Activated naive CD8-positive, alpha-beta T cell treated with anti-CD3 and anti-CD28 coated beads, Interleukin-2, amount 10 ng/mL, durations not matched to agents 7 days and 5 days (primary cell): Measurements from ENCODE around the gene HMX1. TPM values are rescaled to one million over a fixed set of nuclear protein-coding genes. Genes with fewer than 3 reads are reported as not detected.

ENCODE experiments used
- ATAC-seq: fragments of 150-1000 bp; cut with Tn5 transposase; one replicate; pipeline ENCODE4 v1.10.0; 2021; ENCODE audit warnings: low read depth, moderate library complexity
- POLR2A ChIA-PET: fragments of 350-600 bp; sonication (Branson Sonifier 250); formaldehyde crosslinking; loops from one replicate; lab custom pipeline; 2021; ENCODE audit warnings: antibody characterized with exemption; lab: Charles Lee
- DNase-seq: peaks from one replicate; pipeline ENCODE4 v3.0.0; 2021
- H3K27ac Mint-ChIP-seq: one replicate; pipeline ENCODE4 v1.8.0; 2022; ENCODE audit warnings: mild to moderate bottlenecking, mixed read lengths
- H3K27me3 Mint-ChIP-seq: one replicate; pipeline ENCODE4 v1.8.0; 2022; ENCODE audit warnings: mild to moderate bottlenecking, moderate library complexity, mixed read lengths
- H3K36me3 Mint-ChIP-seq: one replicate; pipeline ENCODE4 v1.8.0; 2021; ENCODE audit warnings: mild to moderate bottlenecking, mixed read lengths
- H3K4me1 Mint-ChIP-seq: one replicate; pipeline ENCODE4 v1.8.0; 2021; ENCODE audit warnings: mixed read lengths
- H3K4me3 Mint-ChIP-seq: one replicate; pipeline ENCODE4 v1.8.0; 2022; ENCODE audit warnings: mild to moderate bottlenecking, moderate library complexity, mixed read lengths
- H3K9me3 Mint-ChIP-seq: one replicate; pipeline ENCODE4 v1.8.0; 2021; ENCODE audit warnings: mixed read lengths
- total RNA-seq, 2 experiments: library from RNA; stranded (reverse); gene quantifications; one replicate each; pipeline ENCODE4 v1.2.3, GENCODE V29; 2021

HMX1 gene
- total RNA-seq, 2 experiments from 2014 or later = not detected

- ATAC-seq (no peak), DNase-seq (no peak)
- Mint-ChIP-seq H3K27ac (no peak overlapping the region), H3K9me3 (no peaks in the 10 kb centered on the region), H3K36me3 (no peaks in the 10 kb centered on the region), H3K27me3 (no peaks in the 10 kb centered on the region), H3K4me1 (no peaks in the 10 kb centered on the region), H3K4me3 (no peak overlapping the region)
- POLR2A ChIA-PET = no interaction called here
Measured at GRCh38 chr4:8819473-8820177, 52.0 kb downstream of the HMX1 start.

DNA sequence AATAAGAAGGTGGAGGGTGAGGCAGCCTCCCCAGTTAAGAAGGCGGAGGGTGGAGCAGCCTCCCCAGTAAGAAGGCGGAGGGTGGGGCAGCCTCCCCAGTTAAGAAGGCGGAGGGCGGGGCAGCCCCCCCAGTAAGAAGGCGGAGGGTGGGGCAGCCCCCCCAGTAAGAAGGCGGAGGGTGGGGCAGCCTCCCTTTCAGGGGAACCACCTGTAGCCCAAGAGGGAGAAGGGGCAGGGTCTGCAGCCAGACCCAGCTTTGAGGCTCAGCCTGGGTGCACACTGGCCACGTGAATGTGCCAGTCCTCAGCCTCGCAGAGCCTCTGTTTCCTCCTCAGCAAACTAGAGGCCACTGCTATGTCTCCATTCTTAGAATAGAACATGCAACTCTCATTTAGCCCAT, 52.6 kb downstream of the HMX1 start:
- Mint-ChIP-seq H3K4me1 (no peaks in the 10 kb centered on the region), H3K4me3 (no peak overlapping the region), H3K36me3 (no peaks in the 10 kb centered on the region), H3K27me3 (no peaks in the 10 kb centered on the region), H3K9me3 (no peaks in the 10 kb centered on the region), H3K27ac (no peak overlapping the region)
- POLR2A ChIA-PET = no interaction called here
- ATAC-seq (no peak), DNase-seq (no peak)

- Mint-ChIP-seq H3K27me3 (no peaks in the 10 kb centered on the region), H3K27ac (no peak overlapping the region), H3K36me3 (no peaks in the 10 kb centered on the region), H3K4me3 (no peak overlapping the region), H3K9me3 (no peaks in the 10 kb centered on the region), H3K4me1 (no peaks in the 10 kb centered on the region)
- ATAC-seq = no peak
- DNase-seq = peak; percentile 3
- POLR2A ChIA-PET = no interaction called here
Measured at GRCh38 chr4:8818063-8818881, 53.4 kb downstream of the HMX1 start.

GRCh38 chr4:8817813-8818062, 53.9 kb downstream of the HMX1 start:
- no peak for DNase-seq
- H3K9me3 Mint-ChIP-seq = no peaks in the 10 kb centered on the region
- no peaks in the 10 kb centered on the region for H3K4me1 Mint-ChIP-seq
- H3K4me3 Mint-ChIP-seq = no peak overlapping the region
- no peaks in the 10 kb centered on the region for H3K27me3 Mint-ChIP-seq
- no peaks in the 10 kb centered on the region for H3K36me3 Mint-ChIP-seq
- POLR2A ChIA-PET = no interaction called here
- no peak for ATAC-seq
- no peak overlapping the region for H3K27ac Mint-ChIP-seq

DNA sequence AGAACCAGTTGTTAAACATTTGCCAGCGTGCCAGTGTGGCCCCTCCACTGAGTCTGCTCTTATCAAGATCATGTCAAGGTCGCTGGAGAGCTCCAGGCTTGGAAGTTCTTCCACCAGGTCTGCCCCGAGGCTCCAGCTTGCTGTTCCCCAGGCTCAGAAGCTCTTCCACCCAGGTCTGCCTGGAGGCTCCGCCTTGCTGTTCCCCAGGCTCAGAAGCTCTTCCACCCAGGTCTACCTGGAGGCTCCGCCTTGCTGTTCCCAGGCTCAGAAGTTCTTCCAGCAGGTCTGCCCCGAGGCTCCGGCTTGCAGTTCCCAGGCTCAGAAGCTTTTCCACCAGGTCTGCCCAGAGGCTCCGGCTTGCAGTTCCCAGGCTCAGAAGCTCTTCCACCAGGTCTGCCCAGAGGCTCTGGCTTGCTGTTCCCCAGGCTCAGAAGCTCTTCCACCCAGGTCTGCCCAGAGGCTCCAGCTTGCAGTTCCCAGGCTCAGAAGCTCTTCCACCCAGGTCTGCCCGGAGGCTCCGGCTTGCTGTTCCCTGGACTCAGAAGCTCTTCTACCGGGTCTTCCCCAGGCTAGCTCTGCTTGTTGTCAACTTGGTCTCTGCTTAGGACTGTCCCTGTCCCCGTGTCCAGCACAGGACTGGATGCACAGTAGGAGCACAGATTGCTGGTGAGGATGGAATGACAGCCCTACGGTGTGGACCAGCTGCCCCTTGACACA, 54.4 kb downstream of the HMX1 start:
- H3K27me3 Mint-ChIP-seq = no peaks in the 10 kb centered on the region

More for the DNA sequence above, 54.4 kb downstream of the HMX1 start:
- ATAC-seq (no peak), DNase-seq (no peak)
- Mint-ChIP-seq H3K4me3 (no peak overlapping the region), H3K4me1 (no peaks in the 10 kb centered on the region), H3K36me3 (no peaks in the 10 kb centered on the region), H3K27ac (no peak overlapping the region), H3K9me3 (no peaks in the 10 kb centered on the region)
- POLR2A ChIA-PET = interaction anchor here (1.2 kb wide), 1 partner anchor 21 kb away, joined by 7 read pairs; no protein-coding TSS in a partner anchor
